Measurements from ENCODE around the gene MAP4K1.
A peak's percentile ranks its signal among the peaks of the same experiment; 100 is the strongest.

The MAP4K1 gene

GRCh38 chr19:38656171-38656981 is 38.6 kb upstream of the MAP4K1 start:
- no peaks in the 10 kb centered on the region for H3K9me3 Mint-ChIP-seq
- ATAC-seq (peak; percentile 71), DNase-seq (peak; percentile 42 to 48)
- peak overlapping the region; percentile 60 to 63 for H3K4me3 Mint-ChIP-seq
- H3K27me3 Mint-ChIP-seq: peaks cover 32% of the 10 kb centered on the region
- H3K4me1 Mint-ChIP-seq: peaks cover 70% of the 10 kb centered on the region
- peak overlapping the region; percentile 14 to 68 for H3K27ac Mint-ChIP-seq

- ATAC-seq: peak; percentile 92
- peaks cover 80% of the 10 kb centered on the region for H3K4me1 Mint-ChIP-seq
- H3K27me3 Mint-ChIP-seq: peaks cover 22% of the 10 kb centered on the region
- H3K4me3 Mint-ChIP-seq: peak overlapping the region; percentile 60 to 63
- peak; percentile 57 to 61 for DNase-seq
- H3K27ac Mint-ChIP-seq: peak overlapping the region; percentile 7 to 50
- H3K9me3 Mint-ChIP-seq: no peaks in the 10 kb centered on the region
Observed at GRCh38 chr19:38655148-38655824, 37.5 kb upstream of the MAP4K1 start.

GRCh38 chr19:38654628-38655055 is 36.9 kb upstream of the MAP4K1 start:
- no peak for ATAC-seq

GRCh38 chr19:38653028-38653571 is 35.3 kb upstream of the MAP4K1 start:
- no peak overlapping the region for H3K27ac Mint-ChIP-seq
- H3K4me3 Mint-ChIP-seq: no peak overlapping the region
- ATAC-seq: no peak
- H3K9me3 Mint-ChIP-seq: no peaks in the 10 kb centered on the region
- H3K4me1 Mint-ChIP-seq: peaks cover 96% of the 10 kb centered on the region
- no peak for DNase-seq
- H3K27me3 Mint-ChIP-seq: peaks cover 32% of the 10 kb centered on the region

More at GRCh38 chr19:38654628-38655055, 36.9 kb upstream of the MAP4K1 start:
- peak overlapping the region in 1 of 2 donors; percentile 50 for H3K27ac Mint-ChIP-seq
- DNase-seq: no peak
- H3K27me3 Mint-ChIP-seq: peaks cover 21% of the 10 kb centered on the region
- peak overlapping the region in 1 of 2 donors; percentile 63 for H3K4me3 Mint-ChIP-seq
- H3K4me1 Mint-ChIP-seq: peaks cover 86% of the 10 kb centered on the region
- H3K9me3 Mint-ChIP-seq: no peaks in the 10 kb centered on the region

GRCh38 chr19:38650911-38651584 is 33.3 kb upstream of the MAP4K1 start:
- ATAC-seq (no peak), DNase-seq (no peak)
- H3K27ac Mint-ChIP-seq: no peak overlapping the region
- H3K9me3 Mint-ChIP-seq: no peaks in the 10 kb centered on the region
- H3K4me3 Mint-ChIP-seq: no peak overlapping the region
- peaks cover 28% of the 10 kb centered on the region for H3K27me3 Mint-ChIP-seq
- H3K4me1 Mint-ChIP-seq: peaks cover 79% of the 10 kb centered on the region

- Mint-ChIP-seq H3K27me3 (peaks cover 28% of the 10 kb centered on the region), H3K27ac (no peak overlapping the region), H3K4me1 (peaks cover 72% of the 10 kb centered on the region), H3K9me3 (no peaks in the 10 kb centered on the region), H3K4me3 (peak overlapping the region; percentile 95 to 96)
- no peak for DNase-seq
- no peak for ATAC-seq
Observed at GRCh38 chr19:38650172-38650775, 32.5 kb upstream of the MAP4K1 start.

- ATAC-seq (no peak), DNase-seq (no peak)
- peaks cover 64% of the 10 kb centered on the region for H3K4me1 Mint-ChIP-seq
- H3K4me3 Mint-ChIP-seq: peak overlapping the region; percentile 95 to 96
- H3K27ac Mint-ChIP-seq: no peak overlapping the region
- no peaks in the 10 kb centered on the region for H3K9me3 Mint-ChIP-seq
- peaks cover 28% of the 10 kb centered on the region for H3K27me3 Mint-ChIP-seq
Observed at GRCh38 chr19:38649305-38650171, 31.8 kb upstream of the MAP4K1 start.

- Mint-ChIP-seq H3K9me3 (no peaks in the 10 kb centered on the region), H3K4me1 (peaks cover 57% of the 10 kb centered on the region), H3K27ac (peak overlapping the region; percentile 48 to 93), H3K4me3 (peak overlapping the region; percentile 95 to 96), H3K27me3 (peaks cover 27% of the 10 kb centered on the region)
- DNase-seq (no peak), ATAC-seq (no peak)
Observed at GRCh38 chr19:38648769-38649304, 31.1 kb upstream of the MAP4K1 start.

GRCh38 chr19:38647966-38648768 is 30.4 kb upstream of the MAP4K1 start:
- ATAC-seq (no peak), DNase-seq (no peak)
- no peaks in the 10 kb centered on the region for H3K9me3 Mint-ChIP-seq
- peaks cover 50% of the 10 kb centered on the region for H3K4me1 Mint-ChIP-seq
- H3K27ac Mint-ChIP-seq: peak overlapping the region; percentile 93 to 96
- H3K27me3 Mint-ChIP-seq: peaks cover 20% of the 10 kb centered on the region
- H3K4me3 Mint-ChIP-seq: peak overlapping the region; percentile 95 to 96

GRCh38 chr19:38647368-38647965 is 29.7 kb upstream of the MAP4K1 start, which contains the start of gene ACTN4:
ACTN4 (plus strand) TSS chr19:38647649; CDS start chr19:38647746, 97 bp downstream.
- peak within 1 kb of the TSS; percentile 95 to 96 for H3K4me3 Mint-ChIP-seq
- H3K27ac Mint-ChIP-seq: peak within 1 kb of the TSS; percentile 93 to 96
- DNase-seq (peak; percentile 100), ATAC-seq (peak; percentile 91)
- H3K27me3 Mint-ChIP-seq: peaks cover 18% of the 10 kb centered on the region
- H3K4me1 Mint-ChIP-seq: peaks cover 46% of the 10 kb centered on the region
- H3K9me3 Mint-ChIP-seq: no peaks in the 10 kb centered on the region

GRCh38 chr19:38644719-38645118 is 27.0 kb upstream of the MAP4K1 start:
- DNase-seq (no peak), ATAC-seq (no peak)
- Mint-ChIP-seq H3K27ac (no peak overlapping the region), H3K27me3 (peaks cover 16% of the 10 kb centered on the region), H3K9me3 (no peaks in the 10 kb centered on the region), H3K4me1 (peaks cover 20% of the 10 kb centered on the region), H3K4me3 (no peak overlapping the region)

GRCh38 chr19:38642176-38642575 is 24.4 kb upstream of the MAP4K1 start:
- Mint-ChIP-seq H3K4me1 (peaks cover 7% of the 10 kb centered on the region), H3K27ac (no peak overlapping the region), H3K4me3 (no peak overlapping the region), H3K27me3 (no peaks in the 10 kb centered on the region), H3K9me3 (no peaks in the 10 kb centered on the region)
- ATAC-seq (no peak), DNase-seq (no peak)

GRCh38 chr19:38640368-38640767 is 22.6 kb upstream of the MAP4K1 start:
- ATAC-seq (no peak), DNase-seq (no peak)
- Mint-ChIP-seq H3K4me1 (peaks cover 22% of the 10 kb centered on the region), H3K9me3 (no peaks in the 10 kb centered on the region), H3K27me3 (no peaks in the 10 kb centered on the region), H3K27ac (no peak overlapping the region), H3K4me3 (no peak overlapping the region)
